Gastrocnemius medialis (tissue), 4 donors: ENCODE results near the gene ATP1B1. TPM values are rescaled to one million over a fixed set of nuclear protein-coding genes. Genes with fewer than 3 reads are reported as not detected.
A peak's percentile ranks its signal among the peaks of the same experiment; 100 is the strongest.

Experiments used
- ATAC-seq, 2 donors: fragments of 150-250 bp; one replicate each; pipeline ENCODE4 v1.9.1; 2016
- DNase-seq, 2 donors: peaks; one replicate each; pipeline ENCODE4 v3.0.0-alpha.2; 2019
- H3K27ac ChIP-seq, 4 donors: fragments of 200-600 bp; sonication (generic); 1 replicate in 1 of 4; 2 replicates in 3 of 4; pipeline ENCODE4 v1.5.1; 2016 to 2018; ENCODE audit warnings: mild to moderate bottlenecking in 2 of 4, moderate library complexity in 1 of 4
- H3K27me3 ChIP-seq, 3 donors: fragments of 200-600 bp; sonication (generic) in 2 of 3; 1 replicate in 1 of 3; 2 replicates in 2 of 3; pipeline versions ENCODE4 v1.5.1 to v1.6.0; 2016 to 2019; ENCODE audit warnings: mild to moderate bottlenecking in 1 of 3, moderate library complexity in 1 of 3
- H3K36me3 ChIP-seq, 2 donors: fragments of 200-600 bp; sonication (generic) in 1 of 2; one replicate each; pipeline ENCODE4 v1.5.1; 2017 to 2018
- H3K4me1 ChIP-seq, 2 donors: fragments of 200-600 bp; sonication (generic) in 1 of 2; one replicate each; pipeline ENCODE4 v1.5.1; 2016 to 2017; ENCODE audit warnings: mild to moderate bottlenecking in 2 of 2
- H3K4me3 ChIP-seq, 4 donors: fragments of 200-600 bp; sonication (generic) in 3 of 4; 1 replicate in 1 of 4; 2 replicates in 3 of 4; pipeline ENCODE4 v1.5.1; 2016 to 2019; ENCODE audit warnings: mild to moderate bottlenecking in 2 of 4
- H3K9me3 ChIP-seq, 3 donors: fragments of 200-600 bp; sonication (generic) in 2 of 3; 1 replicate in 1 of 3; 2 replicates in 2 of 3; pipeline ENCODE4 v1.5.1; 2016 to 2019
- POLR2A ChIP-seq, 2 donors: fragments of 450-650 bp; IDR thresholded peaks; one replicate each; pipeline ENCODE4 v1.6.1; 2017; ENCODE audit warnings: antibody characterized with exemption in 2 of 2, mild to moderate bottlenecking in 2 of 2, moderate library complexity in 2 of 2
- in situ Hi-C, 4 donors: fragments of 200-750 bp; cut with MboI; loops; one replicate each; pipeline versions ENCODE4 v1.15.0 to v1.8.0; 2017; ENCODE audit warnings: low sequenced_read_pairs in 4 of 4
- intact Hi-C: fragments of 100-400 bp; cut with DNase I; formaldehyde crosslinking; loops from one replicate; pipeline ENCODE4 v1.15.1; 2023; ENCODE audit warnings: low total_unique reads
- total RNA-seq, 4 donors: library from RNA; depleted of rRNA; stranded (reverse); fragments of >200 nt; gene quantifications; one replicate each; pipeline versions ENCODE4 v1.1.0 to v1.2.3, GENCODE V29; 2016
- TF ChIP-seq, protein P1 (sequence below), 5 experiments: fragments of 450-650 bp in 3 of 5; fragments of 200-600 bp in 2 of 5; sonication (generic) in 2 of 5; IDR thresholded peaks in 4 of 5; conservative IDR thresholded peaks in 1 of 5; 1 replicate in 4 of 5; 2 replicates in 1 of 5; pipeline ENCODE4 v1.5.1; 2016 to 2019; ENCODE audit warnings: antibody characterized with exemption in 5 of 5, mild to moderate bottlenecking in 3 of 5, moderate library complexity in 3 of 5

ATP1B1 gene
- total RNA-seq, 4 donors from 2014 or later: 111 to 377 (median 324) TPM

DNA sequence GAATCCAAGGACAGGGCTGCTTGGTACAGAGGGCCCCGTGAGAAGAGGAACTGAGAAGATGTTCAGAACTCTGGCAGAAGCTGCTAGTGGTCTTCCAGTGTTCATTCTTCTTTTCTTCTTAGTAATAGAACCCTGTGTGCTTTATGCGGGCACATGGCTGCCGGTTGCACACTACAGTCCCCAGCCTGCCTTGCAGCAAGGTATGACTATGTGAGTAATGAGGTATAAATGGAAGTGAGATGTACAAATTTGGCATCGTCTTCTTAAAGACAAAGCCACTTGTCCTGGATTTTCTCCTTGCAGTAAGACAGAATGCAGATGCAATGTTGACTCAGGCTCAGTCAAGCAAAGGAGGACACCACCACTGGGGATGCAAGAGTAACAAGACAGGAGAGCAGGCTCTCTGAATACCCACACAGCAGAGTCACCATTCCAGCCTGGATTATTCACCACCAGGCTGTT lies 15.0 kb upstream of the ATP1B1 start:
- H3K4me3 ChIP-seq: no peak overlapping the region
- ATAC-seq: peak; percentile 84 to 92
- H3K9me3 ChIP-seq: no peaks in the 10 kb centered on the region
- intact Hi-C loops (loop anchor here (5.0 kb wide), 1 partner anchor 199 kb away; no protein-coding TSS in a partner anchor), in situ Hi-C loops (no loop called here)
- peak overlapping the region in 2 of 4 donors; percentile 7 to 28 for H3K27ac ChIP-seq
- peaks cover 0 to 4% of the 10 kb centered on the region in 2 donors for H3K4me1 ChIP-seq
- no peaks in the 10 kb centered on the region for H3K27me3 ChIP-seq
- DNase-seq: peak in 1 of 2 donors; percentile 65
- H3K36me3 ChIP-seq: no peaks in the 10 kb centered on the region
- TF ChIP-seq, protein P1, sequence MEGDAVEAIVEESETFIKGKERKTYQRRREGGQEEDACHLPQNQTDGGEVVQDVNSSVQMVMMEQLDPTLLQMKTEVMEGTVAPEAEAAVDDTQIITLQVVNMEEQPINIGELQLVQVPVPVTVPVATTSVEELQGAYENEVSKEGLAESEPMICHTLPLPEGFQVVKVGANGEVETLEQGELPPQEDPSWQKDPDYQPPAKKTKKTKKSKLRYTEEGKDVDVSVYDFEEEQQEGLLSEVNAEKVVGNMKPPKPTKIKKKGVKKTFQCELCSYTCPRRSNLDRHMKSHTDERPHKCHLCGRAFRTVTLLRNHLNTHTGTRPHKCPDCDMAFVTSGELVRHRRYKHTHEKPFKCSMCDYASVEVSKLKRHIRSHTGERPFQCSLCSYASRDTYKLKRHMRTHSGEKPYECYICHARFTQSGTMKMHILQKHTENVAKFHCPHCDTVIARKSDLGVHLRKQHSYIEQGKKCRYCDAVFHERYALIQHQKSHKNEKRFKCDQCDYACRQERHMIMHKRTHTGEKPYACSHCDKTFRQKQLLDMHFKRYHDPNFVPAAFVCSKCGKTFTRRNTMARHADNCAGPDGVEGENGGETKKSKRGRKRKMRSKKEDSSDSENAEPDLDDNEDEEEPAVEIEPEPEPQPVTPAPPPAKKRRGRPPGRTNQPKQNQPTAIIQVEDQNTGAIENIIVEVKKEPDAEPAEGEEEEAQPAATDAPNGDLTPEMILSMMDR (IDR thresholded peaks at IDR 0.05 in 4 of 5, conservative IDR thresholded peaks at IDR 0.05 in 1 of 5): no peak
- TF ChIP-seq POLR2A (IDR thresholded peaks at IDR 0.05): no peak

DNA sequence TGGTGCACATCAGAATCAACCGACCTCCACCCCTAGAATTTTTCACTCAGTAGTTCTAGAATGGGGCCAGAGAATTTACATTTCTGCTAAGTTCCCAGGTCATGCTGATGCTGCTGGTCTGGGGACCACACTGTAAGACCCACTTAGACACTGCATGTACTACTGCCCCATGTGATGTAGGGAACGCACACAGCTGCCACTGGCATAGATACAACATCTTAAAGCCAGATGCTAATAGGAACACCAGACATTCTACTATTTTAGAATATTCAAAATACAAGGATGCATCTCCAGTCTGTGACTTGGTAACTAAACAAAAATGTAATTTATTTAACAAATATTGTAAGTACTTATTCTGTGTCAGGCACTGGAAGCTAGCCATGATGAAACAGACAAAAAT lies 14.1 kb upstream of the ATP1B1 start:
- H3K4me3 ChIP-seq: no peak overlapping the region
- no peak for TF ChIP-seq POLR2A (IDR thresholded peaks at IDR 0.05)
- TF ChIP-seq, protein P1 (IDR thresholded peaks at IDR 0.05 in 4 of 5, conservative IDR thresholded peaks at IDR 0.05 in 1 of 5): no peak
- H3K9me3 ChIP-seq: no peaks in the 10 kb centered on the region
- no peak overlapping the region for H3K27ac ChIP-seq
- no peak for DNase-seq
- no peaks in the 10 kb centered on the region for H3K36me3 ChIP-seq
- in situ Hi-C loops (no loop called here), intact Hi-C loops (loop anchor here (5.0 kb wide), 1 partner anchor 200 kb away; no protein-coding TSS in a partner anchor)
- H3K27me3 ChIP-seq: no peaks in the 10 kb centered on the region
- ATAC-seq: no peak
- H3K4me1 ChIP-seq: peaks cover 0 to 4% of the 10 kb centered on the region in 2 donors

DNA sequence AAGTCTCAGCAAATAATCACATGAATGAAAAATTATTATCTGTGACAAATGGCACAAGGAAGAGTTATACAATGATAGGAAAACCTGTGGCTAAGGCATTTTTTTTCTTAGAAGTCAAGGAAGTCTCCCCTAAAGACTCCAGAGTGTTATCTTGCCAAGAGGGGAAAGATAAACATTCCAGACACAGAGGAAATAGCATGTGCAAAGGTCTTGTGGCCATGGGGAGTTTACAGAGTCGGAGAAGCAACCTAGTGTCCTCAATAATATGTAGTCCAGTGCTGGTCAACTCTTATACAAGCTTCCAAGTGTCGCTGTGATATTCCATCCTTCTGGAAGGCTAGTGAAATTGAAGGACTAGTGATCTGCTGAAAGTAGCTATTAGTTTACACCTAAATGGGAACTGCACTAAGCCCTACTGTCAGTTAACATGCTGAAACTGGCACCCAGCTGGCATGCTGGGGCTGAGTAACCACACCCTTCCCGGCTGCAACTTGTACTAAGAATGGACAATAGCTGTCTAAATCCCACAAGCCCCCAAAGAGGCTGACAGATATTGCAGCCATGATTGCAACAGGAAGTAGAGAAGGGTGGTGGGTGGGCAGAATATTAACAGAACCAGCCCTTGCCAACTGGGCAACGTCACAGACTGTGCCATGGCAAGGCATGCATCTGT lies 11.5 kb upstream of the ATP1B1 start:
- in situ Hi-C loops: no loop called here
- H3K4me3 ChIP-seq: no peak overlapping the region

DNA sequence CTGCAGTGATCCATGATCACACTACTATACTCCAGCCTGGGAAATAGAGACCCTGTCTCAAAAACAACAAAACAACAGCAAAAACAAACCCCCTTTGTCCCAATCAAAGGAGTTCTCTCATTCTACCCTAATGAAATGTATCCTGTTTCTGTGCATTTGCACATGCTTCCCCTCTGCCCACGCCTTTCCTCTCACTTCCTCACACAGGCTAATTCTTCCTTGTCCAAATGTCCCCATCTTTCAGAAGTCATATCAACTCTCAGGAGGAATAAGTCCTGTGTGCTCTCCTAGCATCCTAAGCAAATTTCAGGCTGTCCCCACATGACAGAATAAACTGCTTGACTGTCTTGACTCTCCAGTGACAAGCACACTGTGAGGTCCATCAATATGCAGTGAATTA lies 8.1 kb upstream of the ATP1B1 start:
- no peak for ATAC-seq
- no peak for DNase-seq
- H3K27me3 ChIP-seq: no peaks in the 10 kb centered on the region
- H3K4me3 ChIP-seq: no peak overlapping the region
- no peaks in the 10 kb centered on the region for H3K36me3 ChIP-seq
- in situ Hi-C loops (no loop called here), intact Hi-C loops (no loop called here)
- H3K27ac ChIP-seq: no peak overlapping the region
- H3K4me1 ChIP-seq: peaks cover 0 to 7% of the 10 kb centered on the region in 2 donors
- TF ChIP-seq, protein P1 (IDR thresholded peaks at IDR 0.05 in 4 of 5, conservative IDR thresholded peaks at IDR 0.05 in 1 of 5): no peak
- TF ChIP-seq POLR2A (IDR thresholded peaks at IDR 0.05): no peak
- no peaks in the 10 kb centered on the region for H3K9me3 ChIP-seq

More for the DNA sequence above, 11.5 kb upstream of the ATP1B1 start:
- Histone ChIP-seq H3K4me1 (peaks cover 0 to 2% of the 10 kb centered on the region in 2 donors), H3K27ac (no peak overlapping the region), H3K9me3 (no peaks in the 10 kb centered on the region), H3K36me3 (no peaks in the 10 kb centered on the region), H3K27me3 (no peaks in the 10 kb centered on the region)
- ATAC-seq (no peak), DNase-seq (no peak)
- intact Hi-C loops: loop anchor here (5.0 kb wide), 1 partner anchor 203 kb away; no protein-coding TSS in a partner anchor
- TF ChIP-seq, protein P1 (IDR thresholded peaks at IDR 0.05 in 4 of 5, conservative IDR thresholded peaks at IDR 0.05 in 1 of 5): no peak
- no peak for TF ChIP-seq POLR2A (IDR thresholded peaks at IDR 0.05)
